Cardiac muscle cell (in vitro differentiated cells and primary cell): ENCODE data around the gene DHX40. TPM values are rescaled to one million over a fixed set of nuclear protein-coding genes. Genes with fewer than 3 reads are reported as not detected.
A peak's percentile ranks its signal among the peaks of the same experiment; 100 is the strongest.
"Not testable (repeated sequence)": the region's sequence is repeated elsewhere in the genome, so short reads cannot be mapped to it uniquely, and the experiment has no call there.

ENCODE experiments used
- DNase-seq, 2 donors: peaks; one replicate each; pipeline versions ENCODE4 v3.0.0 to v3.0.0-alpha.2; 2010 to 2017; ENCODE audit warnings: low read depth in 1 of 2, low spot score in 1 of 2
- H3K27ac ChIP-seq: fragments of 200-600 bp; sonication (generic); 2 replicates; pipeline ENCODE4 v1.5.1; 2016
- H3K27me3 ChIP-seq: fragments of 200-600 bp; sonication (generic); 2 replicates; pipeline ENCODE4 v1.6.0; 2016; ENCODE audit warnings: control low read depth
- H3K36me3 ChIP-seq: fragments of 200-600 bp; sonication (generic); 2 replicates; pipeline ENCODE4 v1.5.1; 2016; ENCODE audit warnings: control low read depth
- H3K4me1 ChIP-seq: fragments of 200-600 bp; sonication (generic); 2 replicates; pipeline ENCODE4 v1.8.1; 2017; ENCODE audit warnings: low read depth, mild to moderate bottlenecking, mixed run types
- H3K4me3 ChIP-seq: fragments of 200-600 bp; sonication (generic); 2 replicates; pipeline ENCODE4 v1.5.1; 2016; ENCODE audit warnings: mild to moderate bottlenecking
- H3K9me3 ChIP-seq: fragments of 200-600 bp; sonication (generic); 2 replicates; pipeline ENCODE4 v1.5.1; 2017; ENCODE audit warnings: low read depth, mild to moderate bottlenecking, control low read depth
- CTCF ChIP-seq: IDR thresholded peaks from 2 replicates; pipeline ENCODE4 v1.5.1; 2012; ENCODE audit warnings: low read depth, mild to moderate bottlenecking, low read length
- polyA plus RNA-seq: library from polyadenylated mRNA; unstranded; fragments of >200 nt; fragmentation: Nextera tagmentation; extraction: Ambion mirVana; gene quantifications from 2 replicates; pipeline ENCODE4 v1.2.1, GENCODE V29; 2016
- total RNA-seq: library from RNA; depleted of rRNA; stranded (reverse); fragments of >200 nt; gene quantifications from 2 replicates; pipeline ENCODE4 v1.2.3, GENCODE V29; 2016

The DHX40 gene
- total and polyA plus RNA-seq, 2 experiments from 2014 or later: 35.4 to 53.0 TPM

GRCh38 chr17:59547131-59547915, 18.1 kb upstream of the DHX40 start:
- no peak overlapping the region for H3K27ac ChIP-seq
- no peak overlapping the region for H3K4me3 ChIP-seq

GRCh38 chr17:59548985-59549384, 16.4 kb upstream of the DHX40 start:
- H3K27me3 ChIP-seq, H3K4me3 ChIP-seq, H3K4me1 ChIP-seq, H3K9me3 ChIP-seq, H3K36me3 ChIP-seq, H3K27ac ChIP-seq: not testable (repeated sequence)
- peak in 1 of 2 donors; percentile 10 for DNase-seq

More at GRCh38 chr17:59547131-59547915, 18.1 kb upstream of the DHX40 start:
- H3K4me1 ChIP-seq: no peaks in the 10 kb centered on the region
- no peaks in the 10 kb centered on the region for H3K36me3 ChIP-seq
- no peaks in the 10 kb centered on the region for H3K27me3 ChIP-seq
- peak in 1 of 2 donors; percentile 43 for DNase-seq
- no peak for TF ChIP-seq CTCF
- no peaks in the 10 kb centered on the region for H3K9me3 ChIP-seq

- Histone ChIP-seq H3K27ac (no peak overlapping the region), H3K9me3 (no peaks in the 10 kb centered on the region), H3K4me3 (no peak overlapping the region), H3K4me1 (no peaks in the 10 kb centered on the region), H3K36me3 (no peaks in the 10 kb centered on the region), H3K27me3 (no peaks in the 10 kb centered on the region)
- DNase-seq: no peak
- no peak for TF ChIP-seq CTCF
Measured at GRCh38 chr17:59550703-59551102, 14.7 kb upstream of the DHX40 start.

GRCh38 chr17:59558039-59558438, 7.4 kb upstream of the DHX40 start:
- H3K27me3 ChIP-seq: no peaks in the 10 kb centered on the region
- H3K4me1 ChIP-seq: no peaks in the 10 kb centered on the region
- DNase-seq: no peak
- H3K9me3 ChIP-seq: no peaks in the 10 kb centered on the region
- no peaks in the 10 kb centered on the region for H3K36me3 ChIP-seq
- no peak overlapping the region for H3K4me3 ChIP-seq
- no peak for TF ChIP-seq CTCF
- no peak overlapping the region for H3K27ac ChIP-seq

GRCh38 chr17:59558953-59559352, 6.5 kb upstream of the DHX40 start:
- H3K4me1 ChIP-seq: no peaks in the 10 kb centered on the region
- peak; percentile 3 to 40 for DNase-seq
- peak; percentile 37 for TF ChIP-seq CTCF
- no peak overlapping the region for H3K27ac ChIP-seq
- H3K9me3 ChIP-seq: no peaks in the 10 kb centered on the region
- no peaks in the 10 kb centered on the region for H3K36me3 ChIP-seq
- no peaks in the 10 kb centered on the region for H3K27me3 ChIP-seq
- no peak overlapping the region for H3K4me3 ChIP-seq

GRCh38 chr17:59561042-59561441, 4.4 kb upstream of the DHX40 start:
- H3K27ac ChIP-seq: no peak overlapping the region
- DNase-seq: peak; percentile 5 to 41
- H3K27me3 ChIP-seq: no peaks in the 10 kb centered on the region
- TF ChIP-seq CTCF: peak; percentile 44
- H3K4me3 ChIP-seq: no peak overlapping the region
- H3K4me1 ChIP-seq: no peaks in the 10 kb centered on the region
- H3K9me3 ChIP-seq: no peaks in the 10 kb centered on the region
- H3K36me3 ChIP-seq: no peaks in the 10 kb centered on the region
